ENCODE results near the gene NCMAP. TPM values are rescaled to one million over a fixed set of nuclear protein-coding genes. Genes with fewer than 3 reads are reported as not detected.

Gene NCMAP
- total and polyA plus RNA-seq, 7 experiments from 2014 or later = 0.10 to 0.13 (median 0.12) TPM; not detected in 4

DNA sequence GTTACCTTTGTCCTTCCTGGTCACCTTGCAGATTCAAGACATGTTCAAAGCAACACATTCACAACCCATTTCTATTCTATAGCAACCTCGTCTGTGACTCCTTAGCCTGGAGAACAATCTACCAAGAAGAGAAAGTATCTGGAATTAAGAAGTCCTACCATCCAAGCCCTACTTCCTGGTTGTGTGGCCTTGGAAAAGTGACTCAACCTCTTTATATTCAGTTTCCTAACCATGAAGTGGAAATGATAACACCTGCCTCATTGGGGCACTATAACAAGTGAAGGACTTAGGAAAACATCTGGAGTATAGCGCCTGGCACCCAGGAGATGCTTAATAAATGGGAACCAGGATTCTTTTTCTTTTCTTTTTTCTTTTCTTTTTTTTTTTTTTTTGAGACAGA, 50.7 kb downstream of the NCMAP start:
- DNase-seq (no peak), ATAC-seq (no peak)
- no peaks in the 10 kb centered on the region for H3K27me3 ChIP-seq (ENCODE audit: control insufficient read depth in 2 of 2, insufficient read depth in 2 of 2, low read length in 2 of 2)
- no peaks in the 10 kb centered on the region for H3K36me3 ChIP-seq (ENCODE audit: control insufficient read depth in 2 of 3, insufficient read depth in 3 of 3, low read length in 3 of 3)
- ChIA-PET POLR2A (no interaction called here), CTCF (no interaction called here)
- H3K9me3 Mint-ChIP-seq = no peaks in the 10 kb centered on the region
- H3K27me3 Mint-ChIP-seq = peaks cover 0 to 37% (median 0%) of the 10 kb centered on the region in 5 donors
- H3K4me1 Mint-ChIP-seq = peaks cover 0 to 2% (median 0%) of the 10 kb centered on the region in 7 donors
- no peaks in the 10 kb centered on the region for H3K9me3 ChIP-seq (ENCODE audit: control insufficient read depth in 2 of 3, low read length in 3 of 3)
- H3K4me3 ChIP-seq (ENCODE audit: low read length) = no peak overlapping the region
- no peak overlapping the region for H3K27ac ChIP-seq (ENCODE audit: low read depth, low read length)
- no peak overlapping the region for H3K4me3 Mint-ChIP-seq
- no peaks in the 10 kb centered on the region for H3K4me1 ChIP-seq (ENCODE audit: control insufficient read depth in 2 of 2, insufficient read depth in 2 of 2, low read length in 2 of 2)
- H3K27ac Mint-ChIP-seq = no peak overlapping the region
- intact Hi-C loops (cut with micrococcal nuclease) = no loop called here
- H3K36me3 Mint-ChIP-seq = no peaks in the 10 kb centered on the region

DNA sequence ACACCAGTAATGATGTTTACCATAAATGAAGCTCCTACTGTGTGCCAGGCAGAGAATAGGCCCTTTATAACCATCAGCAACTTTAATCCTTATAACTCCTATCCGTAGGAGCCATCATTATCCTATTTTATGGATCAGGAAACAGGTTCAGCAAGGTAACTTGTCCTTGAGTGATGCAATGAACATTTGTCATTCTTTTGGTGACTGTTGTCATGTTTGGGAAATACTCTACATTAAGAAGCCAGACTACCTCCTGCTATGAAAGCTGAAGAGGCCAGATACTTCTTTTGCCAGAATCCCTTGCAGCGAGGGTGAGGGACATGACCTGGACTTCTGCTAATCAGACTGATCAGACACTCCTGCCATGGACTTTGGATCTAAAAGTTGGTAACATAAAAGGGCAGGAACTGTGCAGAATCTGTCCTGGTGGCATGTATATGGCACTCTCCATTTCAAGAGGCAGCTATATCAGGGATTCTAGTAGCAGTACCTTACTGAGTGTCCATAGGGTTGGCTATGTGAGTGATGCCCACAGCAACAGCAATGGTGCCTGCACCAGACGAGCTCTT, 54.1 kb downstream of the NCMAP start:
- H3K27me3 ChIP-seq (ENCODE audit: control insufficient read depth in 2 of 2, insufficient read depth in 2 of 2, low read length in 2 of 2) = no peaks in the 10 kb centered on the region
- Mint-ChIP-seq H3K9me3 (no peaks in the 10 kb centered on the region), H3K4me1 (no peaks in the 10 kb centered on the region), H3K27me3 (peaks cover 0 to 51% (median 0%) of the 10 kb centered on the region in 5 donors), H3K27ac (no peak overlapping the region), H3K36me3 (no peaks in the 10 kb centered on the region), H3K4me3 (no peak overlapping the region)
- ATAC-seq (no peak), DNase-seq (no peak)
- H3K4me1 ChIP-seq (ENCODE audit: control insufficient read depth in 2 of 2, insufficient read depth in 2 of 2, low read length in 2 of 2) = no peaks in the 10 kb centered on the region
- CTCF ChIA-PET = interaction anchor here (0.5 kb wide), 1 partner anchor 19 kb away, joined by 3 read pairs; no protein-coding TSS in a partner anchor
- H3K9me3 ChIP-seq (ENCODE audit: control insufficient read depth in 2 of 3, low read length in 3 of 3) = no peaks in the 10 kb centered on the region
- H3K4me3 ChIP-seq (ENCODE audit: low read length) = no peak overlapping the region
- H3K36me3 ChIP-seq (ENCODE audit: control insufficient read depth in 2 of 3, insufficient read depth in 3 of 3, low read length in 3 of 3) = no peaks in the 10 kb centered on the region
- POLR2A ChIA-PET = no interaction called here
- intact Hi-C loops (cut with micrococcal nuclease) = no loop called here
- H3K27ac ChIP-seq (ENCODE audit: low read depth, low read length) = no peak overlapping the region

DNA sequence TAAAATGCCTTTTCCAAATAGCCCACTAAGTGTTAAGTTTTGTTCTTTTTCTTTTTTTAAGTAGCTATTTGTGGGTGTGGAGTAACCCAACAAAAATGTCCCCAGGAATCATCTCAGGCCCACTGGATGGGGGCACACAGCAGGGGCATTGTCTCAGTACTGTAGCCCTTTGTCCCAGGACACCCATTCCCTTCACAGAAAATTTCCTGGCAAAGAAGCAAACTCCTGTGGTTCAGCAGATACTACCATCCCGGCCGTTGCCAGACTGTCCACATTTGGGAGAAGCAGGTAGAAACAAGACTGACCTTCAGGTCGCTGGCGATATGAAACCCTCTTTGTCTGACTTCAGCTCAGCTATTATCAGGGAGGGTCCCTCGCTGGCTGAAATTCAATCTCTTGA, 63.5 kb downstream of the NCMAP start:
- no peak for ATAC-seq
- Histone ChIP-seq H3K4me3 (ENCODE audit: low read length) (no peak overlapping the region), H3K27me3 (ENCODE audit: control insufficient read depth in 2 of 2, insufficient read depth in 2 of 2, low read length in 2 of 2) (no peaks in the 10 kb centered on the region), H3K36me3 (ENCODE audit: control insufficient read depth in 2 of 3, insufficient read depth in 3 of 3, low read length in 3 of 3) (no peaks in the 10 kb centered on the region), H3K27ac (ENCODE audit: low read depth, low read length) (no peak overlapping the region), H3K4me1 (ENCODE audit: control insufficient read depth in 2 of 2, insufficient read depth in 2 of 2, low read length in 2 of 2) (no peaks in the 10 kb centered on the region), H3K9me3 (ENCODE audit: control insufficient read depth in 2 of 3, low read length in 3 of 3) (no peaks in the 10 kb centered on the region)
- no peak overlapping the region for H3K27ac Mint-ChIP-seq
- H3K4me3 Mint-ChIP-seq = no peak overlapping the region
- peaks cover 0 to 2% (median 0%) of the 10 kb centered on the region in 11 donors for H3K9me3 Mint-ChIP-seq
- no peaks in the 10 kb centered on the region for H3K36me3 Mint-ChIP-seq
- ChIA-PET POLR2A (no interaction called here), CTCF (no interaction called here)
- DNase-seq = no peak
- intact Hi-C loops (cut with micrococcal nuclease) = no loop called here
- H3K27me3 Mint-ChIP-seq = peaks cover 0 to 60% (median 13%) of the 10 kb centered on the region in 5 donors
- H3K4me1 Mint-ChIP-seq = no peaks in the 10 kb centered on the region

DNA sequence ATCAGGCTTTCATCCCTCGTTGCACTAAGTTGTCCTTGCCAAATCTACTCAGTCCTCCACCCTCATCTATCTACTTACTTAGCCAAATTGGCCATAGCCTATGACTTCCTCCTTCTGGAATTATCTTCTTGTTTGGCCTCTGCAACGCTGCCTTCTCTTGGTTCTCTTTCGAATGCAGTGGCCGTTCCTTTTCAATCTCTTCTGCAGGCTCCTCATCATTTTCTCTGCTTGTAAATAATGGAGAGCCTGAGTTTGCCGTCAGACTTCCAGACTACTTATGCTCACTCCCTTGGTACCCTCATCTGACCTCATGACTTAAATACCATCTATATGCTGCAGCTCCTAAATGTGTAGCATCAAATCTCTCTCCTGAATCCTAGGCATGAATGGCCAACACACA, 64.8 kb downstream of the NCMAP start:
- ChIA-PET POLR2A (no interaction called here), CTCF (interaction anchor here (0.6 kb wide), 1 partner anchor 14 kb away, joined by 4 read pairs; no protein-coding TSS in a partner anchor)
- no peak for ATAC-seq
- H3K4me1 ChIP-seq (ENCODE audit: control insufficient read depth in 2 of 2, insufficient read depth in 2 of 2, low read length in 2 of 2) = no peaks in the 10 kb centered on the region
- Mint-ChIP-seq H3K9me3 (peaks cover 0 to 5% (median 0%) of the 10 kb centered on the region in 11 donors), H3K36me3 (no peaks in the 10 kb centered on the region), H3K27me3 (peaks cover 0 to 55% (median 13%) of the 10 kb centered on the region in 5 donors), H3K4me1 (no peaks in the 10 kb centered on the region), H3K27ac (no peak overlapping the region), H3K4me3 (no peak overlapping the region)
- H3K27ac ChIP-seq (ENCODE audit: low read depth, low read length) = no peak overlapping the region
- no peak for DNase-seq
- H3K27me3 ChIP-seq (ENCODE audit: control insufficient read depth in 2 of 2, insufficient read depth in 2 of 2, low read length in 2 of 2) = no peaks in the 10 kb centered on the region
- intact Hi-C loops (cut with micrococcal nuclease) = no loop called here
- H3K9me3 ChIP-seq (ENCODE audit: control insufficient read depth in 2 of 3, low read length in 3 of 3) = no peaks in the 10 kb centered on the region
- no peak overlapping the region for H3K4me3 ChIP-seq (ENCODE audit: low read length)
- H3K36me3 ChIP-seq (ENCODE audit: control insufficient read depth in 2 of 3, insufficient read depth in 3 of 3, low read length in 3 of 3) = no peaks in the 10 kb centered on the region

DNA sequence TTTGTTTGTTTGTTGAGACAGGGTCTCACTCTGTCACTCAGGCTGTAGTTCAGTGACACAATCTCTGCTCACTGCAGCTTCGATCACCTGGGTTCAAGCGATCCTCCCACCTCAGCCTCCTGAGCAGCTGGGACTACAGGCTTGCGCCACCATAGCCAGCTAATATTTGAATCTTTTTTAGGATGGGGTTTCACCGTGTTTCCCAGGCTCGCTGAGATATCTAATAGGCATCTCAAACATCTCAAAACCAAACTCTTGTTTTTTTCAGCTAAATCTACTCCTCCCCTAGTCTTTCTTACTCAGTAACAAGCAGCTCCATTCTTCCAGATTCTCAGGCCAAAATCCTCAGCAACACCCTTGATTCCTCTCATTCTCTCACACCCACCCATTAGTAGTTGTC, 65.2 kb downstream of the NCMAP start:
- H3K27me3 ChIP-seq (ENCODE audit: control insufficient read depth in 2 of 2, insufficient read depth in 2 of 2, low read length in 2 of 2) = no peaks in the 10 kb centered on the region
- peaks cover 0 to 52% (median 13%) of the 10 kb centered on the region in 5 donors for H3K27me3 Mint-ChIP-seq

DNA sequence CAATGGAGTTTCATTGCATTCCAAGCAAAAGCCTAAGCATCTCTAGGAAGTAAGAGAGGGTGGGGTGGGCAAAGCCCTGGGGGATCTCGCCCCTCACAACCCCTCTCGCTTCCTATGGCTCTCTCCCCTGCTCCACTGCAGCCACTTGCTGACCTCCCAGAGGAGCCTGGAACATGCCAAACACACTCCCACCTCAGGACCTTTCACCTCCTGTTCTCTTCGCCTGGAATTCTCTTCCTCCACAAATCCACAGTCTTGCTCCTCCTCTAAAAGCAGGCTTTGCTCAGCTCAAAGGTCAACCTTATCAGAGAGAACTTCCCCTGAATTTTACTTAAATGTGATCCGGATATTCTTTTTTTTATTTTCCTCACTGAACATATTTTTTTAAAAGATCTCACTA, 66.3 kb downstream of the NCMAP start:
- peaks cover 0 to 5% (median 0%) of the 10 kb centered on the region in 11 donors for H3K9me3 Mint-ChIP-seq
- H3K4me3 Mint-ChIP-seq = no peak overlapping the region
- no peaks in the 10 kb centered on the region for H3K36me3 ChIP-seq (ENCODE audit: control insufficient read depth in 2 of 3, insufficient read depth in 3 of 3, low read length in 3 of 3)
- no peaks in the 10 kb centered on the region for H3K36me3 Mint-ChIP-seq
- H3K27ac ChIP-seq (ENCODE audit: low read depth, low read length) = no peak overlapping the region
- no peaks in the 10 kb centered on the region for H3K4me1 ChIP-seq (ENCODE audit: control insufficient read depth in 2 of 2, insufficient read depth in 2 of 2, low read length in 2 of 2)
- H3K9me3 ChIP-seq (ENCODE audit: control insufficient read depth in 2 of 3, low read length in 3 of 3) = no peaks in the 10 kb centered on the region
- peaks cover 0 to 42% (median 7%) of the 10 kb centered on the region in 5 donors for H3K27me3 Mint-ChIP-seq
- intact Hi-C loops (cut with micrococcal nuclease) = no loop called here
- DNase-seq (no peak), ATAC-seq (no peak)
- POLR2A ChIA-PET = no interaction called here
- peak overlapping the region in 2 of 9 donors; percentile 16 to 30 for H3K27ac Mint-ChIP-seq
- no peaks in the 10 kb centered on the region for H3K27me3 ChIP-seq (ENCODE audit: control insufficient read depth in 2 of 2, insufficient read depth in 2 of 2, low read length in 2 of 2)
- CTCF ChIA-PET = interaction anchor here (0.8 kb wide), 1 partner anchor 1274 kb away, joined by 3 read pairs; no protein-coding TSS in a partner anchor
- no peak overlapping the region for H3K4me3 ChIP-seq (ENCODE audit: low read length)
- H3K4me1 Mint-ChIP-seq = no peaks in the 10 kb centered on the region

More for the DNA sequence above, 65.2 kb downstream of the NCMAP start:
- H3K9me3 ChIP-seq (ENCODE audit: control insufficient read depth in 2 of 3, low read length in 3 of 3) = no peaks in the 10 kb centered on the region
- intact Hi-C loops (cut with micrococcal nuclease) = no loop called here
- ATAC-seq (no peak), DNase-seq (no peak)
- H3K36me3 ChIP-seq (ENCODE audit: control insufficient read depth in 2 of 3, insufficient read depth in 3 of 3, low read length in 3 of 3) = no peaks in the 10 kb centered on the region
- ChIA-PET POLR2A (no interaction called here), CTCF (interaction anchor here (0.6 kb wide), 1 partner anchor 14 kb away, joined by 4 read pairs; no protein-coding TSS in a partner anchor)
- H3K4me1 ChIP-seq (ENCODE audit: control insufficient read depth in 2 of 2, insufficient read depth in 2 of 2, low read length in 2 of 2) = no peaks in the 10 kb centered on the region
- no peaks in the 10 kb centered on the region for H3K36me3 Mint-ChIP-seq
- H3K4me1 Mint-ChIP-seq = no peaks in the 10 kb centered on the region
- H3K27ac Mint-ChIP-seq = no peak overlapping the region
- H3K9me3 Mint-ChIP-seq = peaks cover 0 to 5% (median 0%) of the 10 kb centered on the region in 11 donors
- H3K4me3 ChIP-seq (ENCODE audit: low read length) = no peak overlapping the region
- no peak overlapping the region for H3K27ac ChIP-seq (ENCODE audit: low read depth, low read length)
- H3K4me3 Mint-ChIP-seq = no peak overlapping the region

DNA sequence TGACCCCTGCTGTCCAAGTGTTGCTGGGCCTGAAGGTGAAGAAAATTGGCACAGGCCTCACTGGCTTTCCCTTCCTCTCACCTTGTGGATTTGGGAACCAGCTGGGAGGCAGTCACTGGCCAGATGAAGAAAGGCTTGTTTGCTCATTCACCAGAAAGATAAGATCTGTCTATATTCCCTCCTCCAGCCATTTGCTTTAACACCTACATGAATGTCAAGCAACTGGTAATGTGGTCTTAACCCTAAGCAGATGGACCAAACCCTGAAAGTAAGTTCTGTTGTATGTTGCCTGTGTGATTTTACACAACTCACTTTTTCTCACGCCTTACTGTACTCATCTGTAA, 76.9 kb downstream of the NCMAP start:
- ChIA-PET POLR2A (no interaction called here), CTCF (interaction anchor here (0.6 to 1.0 kb wide), 3 partner anchors 9 to 434 kb away, joined by 3 to 4 read pairs (median 3); no protein-coding TSS in a partner anchor)
- H3K36me3 ChIP-seq (ENCODE audit: control insufficient read depth in 2 of 3, insufficient read depth in 3 of 3, low read length in 3 of 3) = no peaks in the 10 kb centered on the region
- no peaks in the 10 kb centered on the region for H3K9me3 Mint-ChIP-seq
- peaks cover 2 to 7% (median 4%) of the 10 kb centered on the region in 7 donors for H3K4me1 Mint-ChIP-seq
- no peaks in the 10 kb centered on the region for H3K9me3 ChIP-seq (ENCODE audit: control insufficient read depth in 2 of 3, low read length in 3 of 3)
- H3K4me1 ChIP-seq (ENCODE audit: control insufficient read depth in 2 of 2, insufficient read depth in 2 of 2, low read length in 2 of 2) = no peaks in the 10 kb centered on the region
- intact Hi-C loops (cut with micrococcal nuclease) = no loop called here
- H3K4me3 Mint-ChIP-seq = no peak overlapping the region
- peaks cover 4 to 31% (median 8%) of the 10 kb centered on the region in 5 donors for H3K27me3 Mint-ChIP-seq
- H3K27ac Mint-ChIP-seq = no peak overlapping the region
- no peaks in the 10 kb centered on the region for H3K27me3 ChIP-seq (ENCODE audit: control insufficient read depth in 2 of 2, insufficient read depth in 2 of 2, low read length in 2 of 2)
- H3K4me3 ChIP-seq (ENCODE audit: low read length) = no peak overlapping the region
- H3K36me3 Mint-ChIP-seq = no peaks in the 10 kb centered on the region
- ATAC-seq (no peak), DNase-seq (no peak)
- no peak overlapping the region for H3K27ac ChIP-seq (ENCODE audit: low read depth, low read length)
